Embryonic facial prominence (tissue), 1 donor: Measurements from ENCODE around the gene PNMA6E.
"Not testable (repeated sequence)": the region's sequence is repeated elsewhere in the genome, so short reads cannot be mapped to it uniquely, and the experiment has no call there.

Experiments
- DNase-seq: peaks from one replicate; pipeline ENCODE4 v3.0.0-alpha.2; 2016; ENCODE audit errors: extremely low spot score

PNMA6E gene

GRCh38 chrX:153408871-153409351 lies 7.8 kb upstream of the PNMA6E start:
- no peak for DNase-seq

- no peak for DNase-seq
These were observed 7.1 kb upstream of the PNMA6E start for GRCh38 chrX:153408221-153408721.

- DNase-seq, result no peak
These were observed 6.6 kb upstream of the PNMA6E start for GRCh38 chrX:153407736-153408135.

GRCh38 chrX:153406903-153407302 lies 5.8 kb upstream of the PNMA6E start:
- DNase-seq, result no peak

- DNase-seq, result no peak
These were observed 4.9 kb upstream of the PNMA6E start for GRCh38 chrX:153406011-153406410.

GRCh38 chrX:153405426-153405825 lies 4.3 kb upstream of the PNMA6E start:
- DNase-seq, result no peak

- DNase-seq, result not testable (repeated sequence)
These were observed 3.2 kb upstream of the PNMA6E start for GRCh38 chrX:153404333-153404732.

- DNase-seq, result no peak
These were observed 711 bp downstream of the PNMA6E start for GRCh38 chrX:153400146-153401132.

- no peak for DNase-seq
These were observed 2.7 kb downstream of the PNMA6E start for GRCh38 chrX:153398275-153398960.

GRCh38 chrX:153397256-153397960 lies 3.7 kb downstream of the PNMA6E start:
- no peak for DNase-seq

- no peak for DNase-seq
These were observed 4.6 kb downstream of the PNMA6E start for GRCh38 chrX:153396320-153397195.

- no peak for DNase-seq
These were observed 5.4 kb downstream of the PNMA6E start for GRCh38 chrX:153395613-153396319.

GRCh38 chrX:153394612-153395011 lies 6.5 kb downstream of the PNMA6E start:
- no peak for DNase-seq

GRCh38 chrX:153392642-153393321 lies 8.4 kb downstream of the PNMA6E start:
- no peak for DNase-seq

- DNase-seq, result not testable (repeated sequence)
These were observed 11.7 kb downstream of the PNMA6E start for GRCh38 chrX:153389460-153389768.

- DNase-seq, result no peak
These were observed 12.3 kb downstream of the PNMA6E start for GRCh38 chrX:153388722-153389459.

- DNase-seq, result no peak
These were observed 13.0 kb downstream of the PNMA6E start for GRCh38 chrX:153387987-153388721.

GRCh38 chrX:153387345-153387744 lies 13.8 kb downstream of the PNMA6E start:
- no peak for DNase-seq
